Liver (tissue), 9 donors: ENCODE results near the gene ZPBP2. TPM values are rescaled to one million over a fixed set of nuclear protein-coding genes. Genes with fewer than 3 reads are reported as not detected.

Experiments
- DNase-seq: peaks from one replicate; pipeline ENCODE4 v3.0.0-alpha.2; 2017; ENCODE audit warnings: low spot score
- H3K27ac ChIP-seq, 2 donors: one replicate each; pipeline ENCODE4 v1.7.0; 2013; ENCODE audit warnings: inconsistent platforms in 2 of 2, low read length in 2 of 2, control low read depth in 1 of 2, low read depth in 1 of 2, mild to moderate bottlenecking in 1 of 2
- H3K27me3 ChIP-seq, 4 donors: one replicate each; pipeline versions ENCODE4 v1.6.1 to v1.7.0; 2013; ENCODE audit warnings: low read length in 3 of 4, inconsistent platforms in 1 of 4, mild to moderate bottlenecking in 1 of 4, moderate library complexity in 1 of 4; ENCODE audit not compliant: control insufficient read depth in 4 of 4, insufficient read depth in 4 of 4
- H3K36me3 ChIP-seq, 4 donors: one replicate each; pipeline versions ENCODE4 v1.6.1 to v1.7.0; 2013; ENCODE audit warnings: low read length in 3 of 4, mild to moderate bottlenecking in 3 of 4, low read depth in 1 of 4, moderate library complexity in 1 of 4; ENCODE audit not compliant: control insufficient read depth in 4 of 4, insufficient read depth in 3 of 4
- H3K4me1 ChIP-seq, 4 donors: one replicate each; pipeline versions ENCODE4 v1.6.1 to v1.7.0; 2013; ENCODE audit warnings: low read length in 3 of 4, mild to moderate bottlenecking in 3 of 4, moderate library complexity in 1 of 4; ENCODE audit not compliant: control insufficient read depth in 4 of 4, insufficient read depth in 4 of 4
- H3K4me3 ChIP-seq, 3 donors: one replicate each; pipeline versions ENCODE4 v1.6.1 to v1.7.0; 2013; ENCODE audit warnings: low read length in 3 of 3, control low read depth in 1 of 3, low read depth in 1 of 3, mild to moderate bottlenecking in 1 of 3
- H3K9ac ChIP-seq, 2 donors: one replicate each; pipeline ENCODE4 v1.7.0; 2013; ENCODE audit warnings: low read length in 2 of 2, mild to moderate bottlenecking in 2 of 2, moderate library complexity in 2 of 2, control low read depth in 1 of 2, low read depth in 1 of 2
- H3K9me3 ChIP-seq, 4 donors: one replicate each; pipeline versions ENCODE4 v1.6.1 to v1.7.0; 2013; ENCODE audit warnings: low read length in 3 of 4; ENCODE audit not compliant: control insufficient read depth in 4 of 4
- EGR1 ChIP-seq, 2 donors: IDR thresholded peaks; 2 replicates each; pipeline ENCODE4 v1.6.1; 2016 to 2018; ENCODE audit warnings: antibody characterized with exemption in 2 of 2, low read depth in 2 of 2
- FOXA1 ChIP-seq: IDR thresholded peaks from 2 replicates; pipeline ENCODE4 v1.6.1; 2016; ENCODE audit warnings: antibody characterized with exemption
- FOXA2 ChIP-seq: IDR thresholded peaks from 2 replicates; pipeline ENCODE4 v1.6.1; 2016; ENCODE audit warnings: antibody characterized with exemption
- GABPA ChIP-seq, 2 donors: IDR thresholded peaks in 1 of 2; conservative IDR thresholded peaks in 1 of 2; 2 replicates each; pipeline ENCODE4 v1.6.1; 2016; ENCODE audit warnings: antibody characterized with exemption in 2 of 2, mild to moderate bottlenecking in 1 of 2, moderate library complexity in 1 of 2
- HNF4A ChIP-seq, 2 donors: conservative IDR thresholded peaks; 2 replicates each; pipeline ENCODE4 v1.6.1; 2016; ENCODE audit warnings: antibody characterized with exemption in 2 of 2, mild to moderate bottlenecking in 2 of 2
- JUND ChIP-seq, 2 donors: IDR thresholded peaks; 2 replicates each; pipeline ENCODE4 v1.6.1; 2016; ENCODE audit warnings: antibody characterized with exemption in 2 of 2
- NR2F2 ChIP-seq: IDR thresholded peaks from 2 replicates; pipeline ENCODE4 v1.6.1; 2016; ENCODE audit warnings: antibody characterized with exemption
- RAD21 ChIP-seq, 2 donors: IDR thresholded peaks; 2 replicates each; pipeline ENCODE4 v1.6.1; 2016; ENCODE audit warnings: antibody characterized with exemption in 2 of 2, mild to moderate bottlenecking in 2 of 2
- RXRA ChIP-seq, 2 donors: IDR thresholded peaks; 2 replicates each; pipeline ENCODE4 v1.6.1; 2017 to 2018; ENCODE audit warnings: antibody characterized with exemption in 2 of 2, mild to moderate bottlenecking in 1 of 2
- SP1 ChIP-seq: IDR thresholded peaks from 2 replicates; pipeline ENCODE4 v1.6.1; 2018; ENCODE audit warnings: antibody characterized with exemption, mild to moderate bottlenecking
- TAF1 ChIP-seq: conservative IDR thresholded peaks from 2 replicates; pipeline ENCODE4 v1.6.1; 2016; ENCODE audit warnings: antibody characterized with exemption, mild to moderate bottlenecking
- YY1 ChIP-seq: IDR thresholded peaks from 2 replicates; pipeline ENCODE4 v1.6.1; 2016; ENCODE audit warnings: antibody characterized with exemption, mild to moderate bottlenecking
- WGBS: extraction: QIAGEN DNeasy Blood & Tissue Kit; methylation state at CpG from one replicate; pipeline ENCODE4 v1.1.7; 2013; 5-methylcytosine and 5-hydroxymethylcytosine counted together
- polyA plus RNA-seq, 2 donors: library from polyadenylated mRNA; stranded (reverse) in 1 of 2; unstranded in 1 of 2; fragments of 200-250 nt in 1 of 2; fragments of >200 nt in 1 of 2; fragmentation: Nextera tagmentation in 1 of 2; extraction: Ambion mirVana in 1 of 2; gene quantifications; one replicate each; pipeline versions ENCODE4 v1.2.1 to v1.2.3, GENCODE V29; 2013 to 2015
- total RNA-seq, 2 donors: library from RNA; depleted of rRNA; stranded (reverse); fragments of >200 nt; gene quantifications; one replicate each; pipeline ENCODE4 v1.2.3, GENCODE V29; 2014
- TF ChIP-seq, protein P1 (sequence below): fragments of 150-350 bp; IDR thresholded peaks from 2 replicates; pipeline ENCODE4 v1.5.1; 2017; ENCODE audit warnings: improper control_type of control experiment, low read depth, low read length; ENCODE audit not compliant: missing input control
- TF ChIP-seq, protein P2 (sequence below): IDR thresholded peaks from 2 replicates; pipeline ENCODE4 v1.6.1; 2016; ENCODE audit warnings: antibody characterized with exemption, mild to moderate bottlenecking
- TF ChIP-seq, protein P3 (sequence below): IDR thresholded peaks from 2 replicates; pipeline ENCODE4 v1.6.1; 2016; ENCODE audit warnings: antibody characterized with exemption
- TF ChIP-seq, protein P4 (sequence below): IDR thresholded peaks from 2 replicates; pipeline ENCODE4 v1.6.1; 2016; ENCODE audit warnings: antibody characterized with exemption
- TF ChIP-seq, protein P5 (sequence below): IDR thresholded peaks from 2 replicates; pipeline ENCODE4 v1.6.1; 2016; ENCODE audit warnings: antibody characterized with exemption
- donor health status: healthy.
- donor health status: healthy.
- donor health status: healthy.
- donor health status: healthy.
- donor health status: healthy.

The ZPBP2 gene
- total and polyA plus RNA-seq, 4 donors = not detected

DNA sequence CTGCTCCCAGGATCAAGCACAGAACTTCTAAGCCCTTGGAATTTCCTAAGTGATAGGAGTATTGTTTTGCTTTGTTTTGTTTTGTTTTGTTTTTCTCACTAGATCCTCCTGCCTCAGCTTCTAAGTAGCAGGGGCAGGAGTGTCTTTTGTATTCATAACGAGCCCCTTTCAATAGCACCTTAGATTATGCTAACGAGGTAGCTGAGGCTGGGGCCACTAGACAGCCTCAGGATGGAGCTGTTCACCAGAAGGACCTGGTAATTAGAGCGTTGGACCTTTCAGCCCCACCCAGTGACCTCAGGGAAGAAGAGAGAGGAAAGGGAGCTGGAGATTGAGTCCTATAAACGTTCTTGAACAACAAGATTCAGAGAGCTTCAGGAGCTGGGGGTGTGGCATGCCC is 47.5 kb upstream of the ZPBP2 start:
- TF ChIP-seq RXRA (IDR thresholded peaks at IDR 0.05) = no peak
- TF ChIP-seq, protein P1, sequence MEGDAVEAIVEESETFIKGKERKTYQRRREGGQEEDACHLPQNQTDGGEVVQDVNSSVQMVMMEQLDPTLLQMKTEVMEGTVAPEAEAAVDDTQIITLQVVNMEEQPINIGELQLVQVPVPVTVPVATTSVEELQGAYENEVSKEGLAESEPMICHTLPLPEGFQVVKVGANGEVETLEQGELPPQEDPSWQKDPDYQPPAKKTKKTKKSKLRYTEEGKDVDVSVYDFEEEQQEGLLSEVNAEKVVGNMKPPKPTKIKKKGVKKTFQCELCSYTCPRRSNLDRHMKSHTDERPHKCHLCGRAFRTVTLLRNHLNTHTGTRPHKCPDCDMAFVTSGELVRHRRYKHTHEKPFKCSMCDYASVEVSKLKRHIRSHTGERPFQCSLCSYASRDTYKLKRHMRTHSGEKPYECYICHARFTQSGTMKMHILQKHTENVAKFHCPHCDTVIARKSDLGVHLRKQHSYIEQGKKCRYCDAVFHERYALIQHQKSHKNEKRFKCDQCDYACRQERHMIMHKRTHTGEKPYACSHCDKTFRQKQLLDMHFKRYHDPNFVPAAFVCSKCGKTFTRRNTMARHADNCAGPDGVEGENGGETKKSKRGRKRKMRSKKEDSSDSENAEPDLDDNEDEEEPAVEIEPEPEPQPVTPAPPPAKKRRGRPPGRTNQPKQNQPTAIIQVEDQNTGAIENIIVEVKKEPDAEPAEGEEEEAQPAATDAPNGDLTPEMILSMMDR = no peak
- no peak for TF ChIP-seq SP1
- TF ChIP-seq, protein P2, sequence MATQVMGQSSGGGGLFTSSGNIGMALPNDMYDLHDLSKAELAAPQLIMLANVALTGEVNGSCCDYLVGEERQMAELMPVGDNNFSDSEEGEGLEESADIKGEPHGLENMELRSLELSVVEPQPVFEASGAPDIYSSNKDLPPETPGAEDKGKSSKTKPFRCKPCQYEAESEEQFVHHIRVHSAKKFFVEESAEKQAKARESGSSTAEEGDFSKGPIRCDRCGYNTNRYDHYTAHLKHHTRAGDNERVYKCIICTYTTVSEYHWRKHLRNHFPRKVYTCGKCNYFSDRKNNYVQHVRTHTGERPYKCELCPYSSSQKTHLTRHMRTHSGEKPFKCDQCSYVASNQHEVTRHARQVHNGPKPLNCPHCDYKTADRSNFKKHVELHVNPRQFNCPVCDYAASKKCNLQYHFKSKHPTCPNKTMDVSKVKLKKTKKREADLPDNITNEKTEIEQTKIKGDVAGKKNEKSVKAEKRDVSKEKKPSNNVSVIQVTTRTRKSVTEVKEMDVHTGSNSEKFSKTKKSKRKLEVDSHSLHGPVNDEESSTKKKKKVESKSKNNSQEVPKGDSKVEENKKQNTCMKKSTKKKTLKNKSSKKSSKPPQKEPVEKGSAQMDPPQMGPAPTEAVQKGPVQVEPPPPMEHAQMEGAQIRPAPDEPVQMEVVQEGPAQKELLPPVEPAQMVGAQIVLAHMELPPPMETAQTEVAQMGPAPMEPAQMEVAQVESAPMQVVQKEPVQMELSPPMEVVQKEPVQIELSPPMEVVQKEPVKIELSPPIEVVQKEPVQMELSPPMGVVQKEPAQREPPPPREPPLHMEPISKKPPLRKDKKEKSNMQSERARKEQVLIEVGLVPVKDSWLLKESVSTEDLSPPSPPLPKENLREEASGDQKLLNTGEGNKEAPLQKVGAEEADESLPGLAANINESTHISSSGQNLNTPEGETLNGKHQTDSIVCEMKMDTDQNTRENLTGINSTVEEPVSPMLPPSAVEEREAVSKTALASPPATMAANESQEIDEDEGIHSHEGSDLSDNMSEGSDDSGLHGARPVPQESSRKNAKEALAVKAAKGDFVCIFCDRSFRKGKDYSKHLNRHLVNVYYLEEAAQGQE = no peak
- TF ChIP-seq RAD21 (IDR thresholded peaks at IDR 0.05) = no peak
- TF ChIP-seq GABPA (IDR thresholded peaks at IDR 0.05 in 1 of 2, conservative IDR thresholded peaks at IDR 0.05 in 1 of 2) = no peak
- no peak for TF ChIP-seq FOXA1
- no peak for TF ChIP-seq TAF1
- no peak for TF ChIP-seq JUND (IDR thresholded peaks at IDR 0.05)
- no peak for TF ChIP-seq HNF4A (conservative IDR thresholded peaks at IDR 0.05)
- TF ChIP-seq, protein P3, sequence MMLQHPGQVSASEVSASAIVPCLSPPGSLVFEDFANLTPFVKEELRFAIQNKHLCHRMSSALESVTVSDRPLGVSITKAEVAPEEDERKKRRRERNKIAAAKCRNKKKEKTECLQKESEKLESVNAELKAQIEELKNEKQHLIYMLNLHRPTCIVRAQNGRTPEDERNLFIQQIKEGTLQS = no peak
- TF ChIP-seq YY1 = no peak
- Histone ChIP-seq H3K27ac (no peak overlapping the region), H3K9me3 (peaks cover 0 to 7% (median 5%) of the 10 kb centered on the region in 4 donors), H3K4me1 (no peaks in the 10 kb centered on the region), H3K27me3 (no peaks in the 10 kb centered on the region), H3K9ac (no peak overlapping the region), H3K4me3 (no peak overlapping the region), H3K36me3 (no peaks in the 10 kb centered on the region)
- no peak for DNase-seq
- whole genome bisulfite sequencing = 39% methylated on average over 4 of the region's 4 CpGs

DNA sequence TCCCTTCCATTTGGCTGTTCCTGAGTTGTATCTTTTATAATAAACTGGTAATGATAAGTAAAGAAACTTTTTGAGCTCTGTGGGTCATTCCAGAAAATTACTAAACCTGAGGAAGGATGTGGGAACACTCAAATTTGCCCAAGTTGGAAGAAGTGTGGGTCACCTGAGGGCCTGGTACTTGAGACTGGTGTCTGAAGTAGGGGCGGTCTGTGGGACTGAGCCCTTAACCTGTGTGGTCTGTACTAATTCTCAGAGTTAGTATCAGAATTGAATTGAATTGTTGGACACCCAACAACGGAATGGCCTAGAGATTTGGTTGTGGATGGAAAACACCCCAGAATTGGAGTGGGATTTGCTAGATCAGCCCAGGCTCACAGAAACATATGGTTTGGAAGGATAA is 47.0 kb upstream of the ZPBP2 start:
- Histone ChIP-seq H3K36me3 (no peaks in the 10 kb centered on the region), H3K27me3 (no peaks in the 10 kb centered on the region), H3K4me1 (no peaks in the 10 kb centered on the region), H3K4me3 (no peak overlapping the region), H3K9me3 (peaks cover 0 to 7% (median 5%) of the 10 kb centered on the region in 4 donors), H3K27ac (no peak overlapping the region), H3K9ac (no peak overlapping the region)
- TF ChIP-seq, protein P3 = no peak
- no peak for TF ChIP-seq FOXA1
- no peak for TF ChIP-seq YY1
- TF ChIP-seq, protein P4, sequence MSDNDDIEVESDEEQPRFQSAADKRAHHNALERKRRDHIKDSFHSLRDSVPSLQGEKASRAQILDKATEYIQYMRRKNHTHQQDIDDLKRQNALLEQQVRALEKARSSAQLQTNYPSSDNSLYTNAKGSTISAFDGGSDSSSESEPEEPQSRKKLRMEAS = no peak
- TF ChIP-seq, protein P2 = no peak
- TF ChIP-seq NR2F2 = no peak
- TF ChIP-seq EGR1 (IDR thresholded peaks at IDR 0.05; ENCODE audit: low read depth in 2 of 2) = no peak
- TF ChIP-seq HNF4A (conservative IDR thresholded peaks at IDR 0.05) = no peak
- TF ChIP-seq TAF1 = no peak
- no peak for TF ChIP-seq JUND (IDR thresholded peaks at IDR 0.05)
- no peak for TF ChIP-seq FOXA2
- TF ChIP-seq, protein P5, sequence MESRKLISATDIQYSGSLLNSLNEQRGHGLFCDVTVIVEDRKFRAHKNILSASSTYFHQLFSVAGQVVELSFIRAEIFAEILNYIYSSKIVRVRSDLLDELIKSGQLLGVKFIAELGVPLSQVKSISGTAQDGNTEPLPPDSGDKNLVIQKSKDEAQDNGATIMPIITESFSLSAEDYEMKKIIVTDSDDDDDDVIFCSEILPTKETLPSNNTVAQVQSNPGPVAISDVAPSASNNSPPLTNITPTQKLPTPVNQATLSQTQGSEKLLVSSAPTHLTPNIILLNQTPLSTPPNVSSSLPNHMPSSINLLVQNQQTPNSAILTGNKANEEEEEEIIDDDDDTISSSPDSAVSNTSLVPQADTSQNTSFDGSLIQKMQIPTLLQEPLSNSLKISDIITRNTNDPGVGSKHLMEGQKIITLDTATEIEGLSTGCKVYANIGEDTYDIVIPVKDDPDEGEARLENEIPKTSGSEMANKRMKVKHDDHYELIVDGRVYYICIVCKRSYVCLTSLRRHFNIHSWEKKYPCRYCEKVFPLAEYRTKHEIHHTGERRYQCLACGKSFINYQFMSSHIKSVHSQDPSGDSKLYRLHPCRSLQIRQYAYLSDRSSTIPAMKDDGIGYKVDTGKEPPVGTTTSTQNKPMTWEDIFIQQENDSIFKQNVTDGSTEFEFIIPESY = no peak
- TF ChIP-seq RAD21 (IDR thresholded peaks at IDR 0.05) = no peak
- TF ChIP-seq SP1 = no peak
- no peak for TF ChIP-seq RXRA (IDR thresholded peaks at IDR 0.05)
- WGBS = 94% methylated on average over 2 of the region's 2 CpGs
- DNase-seq = no peak
